ENCODE data around the gene LRRC8C.

DNA sequence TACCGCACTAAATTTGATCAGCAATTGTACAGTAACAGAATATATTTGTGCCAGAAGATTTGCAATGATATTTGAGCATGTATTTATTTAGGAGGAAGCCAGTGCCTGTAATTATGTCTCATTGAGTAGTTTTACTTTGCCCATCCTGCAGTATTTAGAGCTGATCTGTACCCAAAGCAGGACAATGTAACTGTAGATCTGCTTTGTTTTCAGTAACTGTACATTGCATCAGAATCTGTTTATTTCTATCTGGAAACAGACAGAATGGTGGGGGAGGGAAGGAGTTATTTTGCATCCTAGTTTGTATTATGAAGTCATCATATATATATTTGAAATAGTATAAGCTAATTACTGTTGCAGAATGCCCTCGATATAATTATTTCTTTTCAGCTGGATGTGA, 36.2 kb upstream of the LRRC8C start:
- TF ChIP-seq CTCF (IDR thresholded peaks at IDR 0.05) (no peak), EZH2 (IDR thresholded peaks at IDR 0.05) (no peak), EZH2phosphoT487 (IDR thresholded peaks at IDR 0.05) (no peak)
